SK-N-SH treated with all-trans-retinoic acid at 6 μM for 48 hours (cell line): ENCODE measurements around the gene PEX5L.

Experiments
- ATAC-seq: fragments of 200-7000 bp; cut with Tn5 transposase; 3 replicates; pipeline ENCODE4 v1.9.1; 2020; ENCODE audit warnings: mild to moderate bottlenecking, moderate library complexity
- ARNTL ChIP-seq: fragments of 450-650 bp; formaldehyde crosslinking; IDR thresholded peaks from 2 replicates; pipeline ENCODE4 v1.5.0; 2020; ENCODE audit warnings: low read depth, mild to moderate bottlenecking, moderate library complexity, borderline replicate concordance
- BACH2 ChIP-seq: fragments of 250-450 bp; sonication (Bioruptor Pico); IDR thresholded peaks from 2 replicates; pipeline ENCODE4 v1.9.0; 2021; ENCODE audit warnings: mild to moderate bottlenecking, borderline replicate concordance
- CSDC2 ChIP-seq: fragments of 250-450 bp; sonication (Bioruptor Pico); IDR thresholded peaks from 2 replicates; pipeline ENCODE4 v1.5.0; 2020; ENCODE audit warnings: mild to moderate bottlenecking, moderate library complexity
- ESRRG ChIP-seq: fragments of 250-450 bp; sonication (Bioruptor Pico); IDR thresholded peaks from 2 replicates; pipeline ENCODE4 v1.6.1; 2021; ENCODE audit warnings: mild to moderate bottlenecking
- GLIS3 ChIP-seq: fragments of 250-450 bp; sonication (Bioruptor Pico); IDR thresholded peaks from 2 replicates; pipeline ENCODE4 v1.5.0; 2020; ENCODE audit warnings: mild to moderate bottlenecking, moderate library complexity
- OSR1 ChIP-seq: fragments of 250-450 bp; sonication (Bioruptor Pico); IDR thresholded peaks from 2 replicates; pipeline ENCODE4 v1.8.0; 2022; ENCODE audit warnings: moderate library complexity, mild to moderate bottlenecking, inconsistent platforms
- PPARA ChIP-seq: fragments of 250-450 bp; sonication (Bioruptor Pico); IDR thresholded peaks from 2 replicates; pipeline ENCODE4 v1.5.0; 2020; ENCODE audit warnings: mild to moderate bottlenecking, borderline replicate concordance
- RARB ChIP-seq: fragments of 250-450 bp; sonication (Bioruptor Pico); IDR thresholded peaks from 2 replicates; pipeline ENCODE4 v1.8.0; 2021; ENCODE audit warnings: mild to moderate bottlenecking, moderate library complexity
- TOX ChIP-seq: fragments of 250-450 bp; sonication (Bioruptor Pico); IDR thresholded peaks from 2 replicates; pipeline ENCODE4 v1.8.0; 2021; ENCODE audit warnings: mild to moderate bottlenecking, moderate library complexity, borderline replicate concordance
- ZC3H10 ChIP-seq: fragments of 250-450 bp; sonication (Bioruptor Pico); IDR thresholded peaks from 2 replicates; pipeline ENCODE4 v1.5.1; 2021; ENCODE audit warnings: mild to moderate bottlenecking, moderate library complexity
- ZFP3 ChIP-seq: fragments of 250-450 bp; sonication (Bioruptor Pico); IDR thresholded peaks from 2 replicates; pipeline ENCODE4 v1.5.0; 2020; ENCODE audit warnings: mild to moderate bottlenecking, moderate library complexity
- ZNF565 ChIP-seq: fragments of 450-650 bp; formaldehyde crosslinking; conservative IDR thresholded peaks from 2 replicates; pipeline ENCODE4 v1.5.0; 2020; ENCODE audit warnings: low read depth, mild to moderate bottlenecking, moderate library complexity
- ZNF70 ChIP-seq: fragments of 450-650 bp; formaldehyde crosslinking; IDR thresholded peaks from 2 replicates; pipeline ENCODE4 v1.5.0; 2020; ENCODE audit warnings: mild to moderate bottlenecking, moderate library complexity
- ZNF8 ChIP-seq: fragments of 450-650 bp; formaldehyde crosslinking; IDR thresholded peaks from 2 replicates; pipeline ENCODE4 v1.5.0; 2020; ENCODE audit warnings: mild to moderate bottlenecking, moderate library complexity
- TF ChIP-seq, protein P1 (sequence below): fragments of 250-450 bp; sonication (Bioruptor Pico); IDR thresholded peaks from 2 replicates; pipeline ENCODE4 v1.5.1; 2020; ENCODE audit warnings: low read depth, mild to moderate bottlenecking, moderate library complexity
- TF ChIP-seq, protein P2 (sequence below): fragments of 250-450 bp; sonication (Bioruptor Pico); IDR thresholded peaks from 2 replicates; pipeline ENCODE4 v1.8.0; 2020; ENCODE audit warnings: mild to moderate bottlenecking, moderate library complexity, borderline replicate concordance
- TF ChIP-seq, protein P3 (sequence below): fragments of 250-450 bp; sonication (Bioruptor Pico); IDR thresholded peaks from 2 replicates; pipeline ENCODE4 v1.5.0; 2020; ENCODE audit warnings: mild to moderate bottlenecking, moderate library complexity
- TF ChIP-seq, protein P4 (sequence below): fragments of 250-450 bp; sonication (Bioruptor Pico); IDR thresholded peaks from 2 replicates; pipeline ENCODE4 v1.8.0; 2021; ENCODE audit warnings: low read depth, mild to moderate bottlenecking, moderate library complexity, borderline replicate concordance

Gene PEX5L

DNA sequence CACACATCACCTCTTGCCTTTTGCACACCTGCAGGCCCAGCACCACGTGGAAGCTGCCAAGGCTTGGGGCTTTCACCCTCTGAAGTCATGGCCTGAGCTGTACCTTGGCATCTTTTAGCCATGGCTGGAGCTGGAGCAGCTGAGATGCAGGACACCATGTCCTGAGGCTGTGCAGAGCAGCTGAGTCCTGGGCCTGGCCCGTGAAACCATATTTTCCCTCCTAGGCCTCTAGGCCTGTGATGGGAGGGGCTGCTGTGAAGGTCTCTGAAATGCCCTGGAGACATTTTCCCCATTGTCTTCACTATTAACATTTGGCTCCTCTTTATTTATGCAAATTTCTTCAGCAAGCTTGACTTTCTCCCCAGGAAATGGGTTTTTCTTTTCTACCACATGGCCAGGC, 41.9 kb upstream of the PEX5L start (continued):
- no peak for TF ChIP-seq PPARA (CRISPR knock-in tag)
- no peak for TF ChIP-seq ZFP3 (CRISPR knock-in tag)
- no peak for TF ChIP-seq ZNF8
- no peak for TF ChIP-seq BACH2
- TF ChIP-seq GLIS3 (CRISPR knock-in tag): no peak
- no peak for TF ChIP-seq ESRRG
- no peak for TF ChIP-seq RARB
- TF ChIP-seq, protein P1, sequence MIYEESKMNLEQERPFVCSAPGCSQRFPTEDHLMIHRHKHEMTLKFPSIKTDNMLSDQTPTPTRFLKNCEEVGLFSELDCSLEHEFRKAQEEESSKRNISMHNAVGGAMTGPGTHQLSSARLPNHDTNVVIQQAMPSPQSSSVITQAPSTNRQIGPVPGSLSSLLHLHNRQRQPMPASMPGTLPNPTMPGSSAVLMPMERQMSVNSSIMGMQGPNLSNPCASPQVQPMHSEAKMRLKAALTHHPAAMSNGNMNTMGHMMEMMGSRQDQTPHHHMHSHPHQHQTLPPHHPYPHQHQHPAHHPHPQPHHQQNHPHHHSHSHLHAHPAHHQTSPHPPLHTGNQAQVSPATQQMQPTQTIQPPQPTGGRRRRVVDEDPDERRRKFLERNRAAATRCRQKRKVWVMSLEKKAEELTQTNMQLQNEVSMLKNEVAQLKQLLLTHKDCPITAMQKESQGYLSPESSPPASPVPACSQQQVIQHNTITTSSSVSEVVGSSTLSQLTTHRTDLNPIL (CRISPR knock-in tag): no peak
- TF ChIP-seq ARNTL (CRISPR knock-in tag): no peak

DNA sequence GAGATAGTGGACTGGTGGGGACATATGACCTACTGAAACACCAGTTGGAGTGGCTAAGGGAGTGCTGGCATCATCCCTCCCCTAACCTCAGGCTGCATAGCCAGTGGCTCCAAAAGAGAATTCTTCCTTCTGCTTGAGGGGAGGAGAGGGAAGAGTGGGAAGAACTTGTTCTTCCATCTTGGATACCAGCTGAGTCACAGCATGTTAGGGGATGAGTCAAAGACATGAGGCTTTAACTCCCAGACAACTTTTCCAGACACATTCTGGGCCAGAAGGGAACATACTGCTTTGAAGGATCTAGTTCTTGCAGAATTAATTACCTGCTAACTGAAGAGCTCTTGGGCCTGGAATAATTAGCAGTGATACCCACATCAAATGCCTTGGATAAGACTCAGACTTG, 36.8 kb upstream of the PEX5L start:
- no peak for ATAC-seq
- TF ChIP-seq, protein P2, sequence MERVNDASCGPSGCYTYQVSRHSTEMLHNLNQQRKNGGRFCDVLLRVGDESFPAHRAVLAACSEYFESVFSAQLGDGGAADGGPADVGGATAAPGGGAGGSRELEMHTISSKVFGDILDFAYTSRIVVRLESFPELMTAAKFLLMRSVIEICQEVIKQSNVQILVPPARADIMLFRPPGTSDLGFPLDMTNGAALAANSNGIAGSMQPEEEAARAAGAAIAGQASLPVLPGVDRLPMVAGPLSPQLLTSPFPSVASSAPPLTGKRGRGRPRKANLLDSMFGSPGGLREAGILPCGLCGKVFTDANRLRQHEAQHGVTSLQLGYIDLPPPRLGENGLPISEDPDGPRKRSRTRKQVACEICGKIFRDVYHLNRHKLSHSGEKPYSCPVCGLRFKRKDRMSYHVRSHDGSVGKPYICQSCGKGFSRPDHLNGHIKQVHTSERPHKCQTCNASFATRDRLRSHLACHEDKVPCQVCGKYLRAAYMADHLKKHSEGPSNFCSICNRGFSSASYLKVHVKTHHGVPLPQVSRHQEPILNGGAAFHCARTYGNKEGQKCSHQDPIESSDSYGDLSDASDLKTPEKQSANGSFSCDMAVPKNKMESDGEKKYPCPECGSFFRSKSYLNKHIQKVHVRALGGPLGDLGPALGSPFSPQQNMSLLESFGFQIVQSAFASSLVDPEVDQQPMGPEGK (CRISPR knock-in tag): no peak
- TF ChIP-seq ZNF565 (CRISPR knock-in tag): no peak

DNA sequence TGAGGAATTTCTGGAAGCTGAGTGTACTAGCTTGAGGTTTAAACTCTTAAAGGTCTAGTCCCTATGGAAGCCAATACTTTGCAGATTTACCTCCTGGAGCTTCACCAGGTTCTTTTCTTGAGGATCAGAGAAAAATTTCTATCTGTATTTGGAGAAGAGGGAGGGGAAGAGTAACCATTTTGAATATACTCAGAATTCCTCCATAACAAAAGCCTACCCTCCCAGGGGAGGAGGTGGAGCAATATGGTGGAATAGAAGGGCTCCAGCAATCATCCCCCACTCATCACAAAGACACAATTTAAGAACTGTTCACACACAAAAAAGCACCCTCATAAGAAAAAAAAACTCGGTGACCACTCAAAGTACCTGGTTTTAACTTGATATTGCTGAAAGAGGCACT, 36.0 kb upstream of the PEX5L start:
- no peak for ATAC-seq
- TF ChIP-seq PPARA (CRISPR knock-in tag): no peak
- no peak for TF ChIP-seq ZFP3 (CRISPR knock-in tag)
- TF ChIP-seq OSR1 (CRISPR knock-in tag): no peak

DNA sequence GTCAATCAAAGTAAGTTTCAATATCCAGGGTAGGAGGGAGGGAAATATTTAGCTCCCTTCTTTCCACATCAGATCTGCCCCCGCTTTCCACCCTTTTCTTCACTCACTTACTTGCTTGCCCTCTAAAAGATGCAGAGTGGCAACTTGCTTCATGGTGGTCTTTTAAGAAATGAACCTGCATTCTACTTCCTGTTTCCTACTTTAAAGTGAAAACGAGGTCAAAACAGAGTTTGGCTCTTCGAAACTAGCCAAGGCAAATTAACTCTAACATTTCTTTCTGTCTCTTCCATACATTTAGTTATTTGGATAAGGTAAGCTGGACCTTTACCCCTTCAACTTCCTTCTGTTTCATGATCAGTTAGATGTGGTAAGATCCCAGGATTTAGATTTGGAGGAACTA, 34.2 kb upstream of the PEX5L start:
- ATAC-seq: no peak
- TF ChIP-seq ZNF565 (CRISPR knock-in tag): no peak
- no peak for TF ChIP-seq ARNTL (CRISPR knock-in tag)
- TF ChIP-seq, protein P2 (CRISPR knock-in tag): no peak
- no peak for TF ChIP-seq PPARA (CRISPR knock-in tag)
- no peak for TF ChIP-seq TOX (CRISPR knock-in tag)
- no peak for TF ChIP-seq ZNF70
- TF ChIP-seq, protein P3, sequence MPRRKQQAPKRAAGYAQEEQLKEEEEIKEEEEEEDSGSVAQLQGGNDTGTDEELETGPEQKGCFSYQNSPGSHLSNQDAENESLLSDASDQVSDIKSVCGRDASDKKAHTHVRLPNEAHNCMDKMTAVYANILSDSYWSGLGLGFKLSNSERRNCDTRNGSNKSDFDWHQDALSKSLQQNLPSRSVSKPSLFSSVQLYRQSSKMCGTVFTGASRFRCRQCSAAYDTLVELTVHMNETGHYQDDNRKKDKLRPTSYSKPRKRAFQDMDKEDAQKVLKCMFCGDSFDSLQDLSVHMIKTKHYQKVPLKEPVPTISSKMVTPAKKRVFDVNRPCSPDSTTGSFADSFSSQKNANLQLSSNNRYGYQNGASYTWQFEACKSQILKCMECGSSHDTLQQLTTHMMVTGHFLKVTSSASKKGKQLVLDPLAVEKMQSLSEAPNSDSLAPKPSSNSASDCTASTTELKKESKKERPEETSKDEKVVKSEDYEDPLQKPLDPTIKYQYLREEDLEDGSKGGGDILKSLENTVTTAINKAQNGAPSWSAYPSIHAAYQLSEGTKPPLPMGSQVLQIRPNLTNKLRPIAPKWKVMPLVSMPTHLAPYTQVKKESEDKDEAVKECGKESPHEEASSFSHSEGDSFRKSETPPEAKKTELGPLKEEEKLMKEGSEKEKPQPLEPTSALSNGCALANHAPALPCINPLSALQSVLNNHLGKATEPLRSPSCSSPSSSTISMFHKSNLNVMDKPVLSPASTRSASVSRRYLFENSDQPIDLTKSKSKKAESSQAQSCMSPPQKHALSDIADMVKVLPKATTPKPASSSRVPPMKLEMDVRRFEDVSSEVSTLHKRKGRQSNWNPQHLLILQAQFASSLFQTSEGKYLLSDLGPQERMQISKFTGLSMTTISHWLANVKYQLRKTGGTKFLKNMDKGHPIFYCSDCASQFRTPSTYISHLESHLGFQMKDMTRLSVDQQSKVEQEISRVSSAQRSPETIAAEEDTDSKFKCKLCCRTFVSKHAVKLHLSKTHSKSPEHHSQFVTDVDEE: no peak
- no peak for TF ChIP-seq CSDC2 (CRISPR knock-in tag)
- TF ChIP-seq OSR1 (CRISPR knock-in tag): no peak
- no peak for TF ChIP-seq GLIS3 (CRISPR knock-in tag)
- no peak for TF ChIP-seq ZC3H10 (CRISPR knock-in tag)
- no peak for TF ChIP-seq ESRRG

DNA sequence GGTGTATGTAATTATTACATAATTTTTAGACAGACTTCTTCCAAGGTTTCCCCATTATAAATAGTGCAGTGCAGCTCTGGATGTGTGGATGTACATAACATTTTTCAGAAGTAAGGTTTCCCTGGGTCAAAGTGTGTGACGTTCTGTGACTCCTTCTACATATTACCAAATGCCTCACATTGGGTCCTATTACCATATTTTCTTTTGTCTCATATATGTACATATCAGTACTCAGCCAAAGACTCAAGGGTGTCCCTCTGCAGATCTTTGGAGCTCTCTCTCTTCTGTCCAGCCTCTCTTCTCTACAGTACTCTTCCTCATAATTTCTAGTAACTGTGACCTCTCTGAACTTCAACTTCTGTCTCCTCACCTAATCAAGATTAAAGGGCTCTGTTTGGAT, 31.3 kb upstream of the PEX5L start:
- no peak for ATAC-seq
- TF ChIP-seq TOX (CRISPR knock-in tag) (no peak), RARB (no peak), ZC3H10 (CRISPR knock-in tag) (no peak), ZFP3 (CRISPR knock-in tag) (no peak), BACH2 (no peak), CSDC2 (CRISPR knock-in tag) (no peak), ARNTL (CRISPR knock-in tag) (no peak), ZNF565 (CRISPR knock-in tag) (no peak), ZNF70 (no peak), ESRRG (no peak), GLIS3 (CRISPR knock-in tag) (no peak), OSR1 (CRISPR knock-in tag) (no peak)
- TF ChIP-seq, protein P1 (CRISPR knock-in tag): no peak
- TF ChIP-seq, protein P4, sequence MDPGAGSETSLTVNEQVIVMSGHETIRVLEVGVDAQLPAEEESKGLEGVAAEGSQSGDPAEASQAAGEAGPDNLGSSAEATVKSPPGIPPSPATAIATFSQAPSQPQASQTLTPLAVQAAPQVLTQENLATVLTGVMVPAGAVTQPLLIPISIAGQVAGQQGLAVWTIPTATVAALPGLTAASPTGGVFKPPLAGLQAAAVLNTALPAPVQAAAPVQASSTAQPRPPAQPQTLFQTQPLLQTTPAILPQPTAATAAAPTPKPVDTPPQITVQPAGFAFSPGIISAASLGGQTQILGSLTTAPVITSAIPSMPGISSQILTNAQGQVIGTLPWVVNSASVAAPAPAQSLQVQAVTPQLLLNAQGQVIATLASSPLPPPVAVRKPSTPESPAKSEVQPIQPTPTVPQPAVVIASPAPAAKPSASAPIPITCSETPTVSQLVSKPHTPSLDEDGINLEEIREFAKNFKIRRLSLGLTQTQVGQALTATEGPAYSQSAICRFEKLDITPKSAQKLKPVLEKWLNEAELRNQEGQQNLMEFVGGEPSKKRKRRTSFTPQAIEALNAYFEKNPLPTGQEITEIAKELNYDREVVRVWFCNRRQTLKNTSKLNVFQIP (CRISPR knock-in tag): no peak
- TF ChIP-seq, protein P2 (CRISPR knock-in tag): no peak
